IPS-18a (cell line): Measurements from ENCODE around the gene SLC28A3.

Experiments used
- H3K27ac ChIP-seq: one replicate; pipeline ENCODE4 v1.5.1; 2013; ENCODE audit warnings: low read length
- H3K27me3 ChIP-seq: one replicate; pipeline ENCODE4 v1.6.1; 2013; ENCODE audit warnings: mild to moderate bottlenecking, low read length; ENCODE audit not compliant: control insufficient read depth, insufficient read depth
- H3K36me3 ChIP-seq: one replicate; pipeline ENCODE4 v1.6.1; 2013; ENCODE audit warnings: low read depth, low read length; ENCODE audit not compliant: control insufficient read depth
- H3K4me1 ChIP-seq: one replicate; pipeline ENCODE4 v1.6.1; 2013; ENCODE audit warnings: low read depth, low read length; ENCODE audit not compliant: control insufficient read depth
- H3K4me3 ChIP-seq: one replicate; pipeline ENCODE4 v1.5.1; 2013; ENCODE audit warnings: low read length
- H3K9ac ChIP-seq: one replicate; pipeline ENCODE4 v1.6.1; 2013; ENCODE audit warnings: mild to moderate bottlenecking, low read length, moderate library complexity
- H3K9me3 ChIP-seq: one replicate; pipeline ENCODE4 v1.6.1; 2013; ENCODE audit warnings: low read depth, low read length; ENCODE audit not compliant: control insufficient read depth

Gene SLC28A3

GRCh38 chr9:84339503-84339902 lies 1.1 kb downstream of the SLC28A3 start:
- no peaks in the 10 kb centered on the region for H3K36me3 ChIP-seq
- peaks cover 12% of the 10 kb centered on the region for H3K4me1 ChIP-seq
- H3K27ac ChIP-seq = no peak overlapping the region
- no peaks in the 10 kb centered on the region for H3K9me3 ChIP-seq
- no peak overlapping the region for H3K9ac ChIP-seq
- no peaks in the 10 kb centered on the region for H3K27me3 ChIP-seq
- no peak overlapping the region for H3K4me3 ChIP-seq

DNA sequence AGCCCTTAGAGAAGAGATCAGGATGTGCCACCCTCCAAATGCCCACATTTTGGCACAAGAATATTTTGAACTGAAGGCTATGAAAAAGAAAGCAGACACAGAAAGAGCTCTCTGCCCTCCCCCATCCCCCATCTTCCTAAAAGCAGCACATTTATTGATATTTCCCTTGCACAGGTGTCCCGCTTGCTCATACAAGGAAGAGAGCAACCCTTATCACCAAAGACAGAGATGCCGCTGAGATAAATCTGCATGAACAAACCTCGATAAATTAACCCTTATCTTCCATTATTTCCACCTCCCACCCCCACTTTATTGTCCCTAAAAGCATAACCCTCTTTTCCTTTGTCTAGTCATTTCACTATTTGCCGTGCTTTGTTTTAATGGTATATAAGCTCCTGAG lies 1.8 kb downstream of the SLC28A3 start:
- Histone ChIP-seq H3K27me3 (no peaks in the 10 kb centered on the region), H3K4me1 (peaks cover 12% of the 10 kb centered on the region), H3K36me3 (no peaks in the 10 kb centered on the region), H3K9me3 (no peaks in the 10 kb centered on the region), H3K4me3 (no peak overlapping the region), H3K27ac (no peak overlapping the region), H3K9ac (no peak overlapping the region)

- no peak overlapping the region for H3K4me3 ChIP-seq
- no peak overlapping the region for H3K27ac ChIP-seq
- H3K36me3 ChIP-seq = no peaks in the 10 kb centered on the region
- no peak overlapping the region for H3K9ac ChIP-seq
- H3K4me1 ChIP-seq = peaks cover 12% of the 10 kb centered on the region
- H3K27me3 ChIP-seq = no peaks in the 10 kb centered on the region
- H3K9me3 ChIP-seq = no peaks in the 10 kb centered on the region
These were observed 3.3 kb downstream of the SLC28A3 start for GRCh38 chr9:84337252-84337651.

DNA sequence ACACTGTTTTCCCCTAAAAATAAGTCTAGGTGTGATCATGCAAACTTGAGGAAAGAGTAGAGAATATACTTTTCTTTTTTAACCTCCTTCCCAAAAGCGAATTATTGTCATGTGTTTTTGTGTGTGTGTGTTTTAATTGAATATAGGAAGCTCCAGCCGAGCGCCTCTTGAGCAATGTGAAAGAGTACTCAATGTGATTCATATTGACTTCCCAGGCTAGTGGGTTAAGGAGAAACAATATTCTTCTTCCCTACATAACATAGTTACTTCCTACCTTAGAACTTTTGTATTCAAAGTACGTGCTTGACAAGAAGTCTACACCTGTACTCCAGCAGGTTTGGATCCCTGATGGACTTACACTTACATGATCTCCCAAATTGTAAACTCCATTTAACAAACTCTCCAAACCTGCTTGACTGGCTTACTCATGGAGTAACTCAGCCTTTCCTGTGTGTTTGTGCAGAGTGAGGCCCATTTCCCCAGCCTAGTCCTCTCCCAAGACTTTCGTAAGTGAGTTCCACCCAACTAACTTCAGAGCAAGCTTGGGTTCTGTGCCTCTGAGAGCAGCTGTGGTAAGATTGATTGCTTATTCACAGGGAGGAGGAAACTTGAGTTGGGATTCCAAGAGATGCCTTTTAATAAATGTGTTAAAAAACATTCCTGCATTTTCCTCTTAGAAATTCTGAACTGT lies 9.3 kb downstream of the SLC28A3 start:
- Histone ChIP-seq H3K4me1 (peaks cover 9% of the 10 kb centered on the region), H3K9ac (no peak overlapping the region), H3K36me3 (no peaks in the 10 kb centered on the region), H3K9me3 (peaks cover 10% of the 10 kb centered on the region), H3K27me3 (no peaks in the 10 kb centered on the region), H3K27ac (no peak overlapping the region), H3K4me3 (no peak overlapping the region)

- Histone ChIP-seq H3K4me1 (peaks cover 9% of the 10 kb centered on the region), H3K36me3 (no peaks in the 10 kb centered on the region), H3K27me3 (no peaks in the 10 kb centered on the region), H3K9me3 (peaks cover 10% of the 10 kb centered on the region), H3K4me3 (no peak overlapping the region), H3K27ac (no peak overlapping the region), H3K9ac (no peak overlapping the region)
These were observed 10.3 kb downstream of the SLC28A3 start for GRCh38 chr9:84330246-84330645.

- no peaks in the 10 kb centered on the region for H3K27me3 ChIP-seq
- no peak overlapping the region for H3K9ac ChIP-seq
- no peak overlapping the region for H3K4me3 ChIP-seq
- H3K36me3 ChIP-seq = no peaks in the 10 kb centered on the region
- H3K27ac ChIP-seq = no peak overlapping the region
- peaks cover 9% of the 10 kb centered on the region for H3K4me1 ChIP-seq
- H3K9me3 ChIP-seq = peaks cover 10% of the 10 kb centered on the region
These were observed 13.4 kb downstream of the SLC28A3 start for GRCh38 chr9:84327184-84327583.

- Histone ChIP-seq H3K4me1 (no peaks in the 10 kb centered on the region), H3K27me3 (no peaks in the 10 kb centered on the region), H3K27ac (no peak overlapping the region), H3K4me3 (no peak overlapping the region), H3K9me3 (peaks cover 10% of the 10 kb centered on the region), H3K9ac (no peak overlapping the region), H3K36me3 (no peaks in the 10 kb centered on the region)
These were observed 15.1 kb downstream of the SLC28A3 start for GRCh38 chr9:84325347-84325973.

DNA sequence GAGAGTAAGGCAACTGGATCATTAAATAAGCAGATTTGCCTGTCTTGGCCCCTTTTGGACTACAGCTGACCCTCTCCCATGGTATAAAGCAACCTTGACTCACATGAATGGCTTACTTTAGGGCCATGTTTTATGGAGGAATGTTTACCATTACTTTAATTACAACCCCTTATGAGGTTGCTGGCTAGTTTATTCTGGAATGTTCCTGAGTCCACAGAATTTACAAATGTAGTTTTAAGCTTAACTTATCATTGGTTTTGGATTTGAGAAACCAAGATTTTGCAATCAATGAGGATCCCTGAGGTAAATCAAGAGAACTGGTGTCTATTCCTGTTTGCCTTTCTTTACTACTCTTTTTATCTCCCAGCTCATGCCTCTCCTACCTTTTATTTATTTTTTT lies 15.7 kb downstream of the SLC28A3 start:
- Histone ChIP-seq H3K27ac (no peak overlapping the region), H3K4me1 (no peaks in the 10 kb centered on the region), H3K9me3 (peaks cover 10% of the 10 kb centered on the region), H3K4me3 (no peak overlapping the region), H3K36me3 (no peaks in the 10 kb centered on the region), H3K27me3 (no peaks in the 10 kb centered on the region), H3K9ac (no peak overlapping the region)

DNA sequence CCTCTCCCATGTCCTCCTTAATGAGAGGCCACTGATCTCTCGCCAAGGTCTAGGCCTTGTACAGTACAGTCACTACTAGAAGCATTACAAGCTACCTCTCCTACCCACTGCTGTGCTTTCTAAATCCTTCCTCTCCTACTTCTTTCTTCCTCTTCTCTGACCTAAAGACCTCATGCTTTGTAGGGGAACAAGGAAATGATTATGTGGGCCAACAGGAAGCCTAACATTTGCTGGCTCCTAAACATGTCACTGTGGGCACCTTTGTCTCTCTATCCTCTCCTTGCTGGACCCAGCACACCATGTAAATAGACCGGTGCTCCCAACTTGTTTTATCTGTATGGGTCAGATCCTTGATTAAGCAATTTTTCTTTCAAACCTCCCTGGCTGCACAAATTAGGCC lies 16.7 kb downstream of the SLC28A3 start:
- Histone ChIP-seq H3K9ac (no peak overlapping the region), H3K27ac (no peak overlapping the region), H3K4me3 (no peak overlapping the region), H3K9me3 (peaks cover 7% of the 10 kb centered on the region), H3K36me3 (no peaks in the 10 kb centered on the region), H3K4me1 (no peaks in the 10 kb centered on the region), H3K27me3 (no peaks in the 10 kb centered on the region)

- Histone ChIP-seq H3K4me1 (no peaks in the 10 kb centered on the region), H3K9ac (no peak overlapping the region), H3K4me3 (no peak overlapping the region), H3K27me3 (no peaks in the 10 kb centered on the region), H3K27ac (no peak overlapping the region), H3K9me3 (no peaks in the 10 kb centered on the region), H3K36me3 (no peaks in the 10 kb centered on the region)
These were observed 17.7 kb downstream of the SLC28A3 start for GRCh38 chr9:84322828-84323227.

GRCh38 chr9:84320231-84320630 lies 20.3 kb downstream of the SLC28A3 start:
- Histone ChIP-seq H3K27ac (no peak overlapping the region), H3K4me3 (no peak overlapping the region), H3K36me3 (no peaks in the 10 kb centered on the region), H3K4me1 (no peaks in the 10 kb centered on the region), H3K9ac (no peak overlapping the region), H3K9me3 (no peaks in the 10 kb centered on the region), H3K27me3 (no peaks in the 10 kb centered on the region)

DNA sequence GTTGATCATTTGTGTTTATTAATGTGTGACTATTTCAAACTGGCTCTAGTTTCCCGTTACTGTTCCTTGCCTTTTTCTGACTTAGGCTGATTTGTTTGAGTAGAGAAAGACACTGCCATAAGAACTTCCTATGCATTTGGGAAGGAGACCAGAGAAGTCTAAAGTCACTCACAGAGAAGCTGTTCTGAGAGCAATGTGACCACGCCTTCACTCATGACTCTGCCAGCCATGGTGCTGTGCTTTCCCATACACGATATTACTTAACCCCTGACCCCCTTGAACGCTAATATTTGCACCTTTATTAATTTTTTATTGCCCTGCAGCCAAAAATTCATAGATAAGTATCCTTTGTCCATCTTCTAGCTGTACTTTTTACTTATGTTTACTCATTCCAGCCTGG lies 20.9 kb downstream of the SLC28A3 start:
- no peaks in the 10 kb centered on the region for H3K9me3 ChIP-seq
- no peaks in the 10 kb centered on the region for H3K4me1 ChIP-seq
- no peak overlapping the region for H3K9ac ChIP-seq
- no peaks in the 10 kb centered on the region for H3K27me3 ChIP-seq
- H3K27ac ChIP-seq = no peak overlapping the region
- H3K36me3 ChIP-seq = no peaks in the 10 kb centered on the region
- no peak overlapping the region for H3K4me3 ChIP-seq
